Measurements from ENCODE around the gene PRDM16.
A peak's percentile ranks its signal among the peaks of the same experiment; 100 is the strongest.
"Not testable (repeated sequence)": the region's sequence is repeated elsewhere in the genome, so short reads cannot be mapped to it uniquely, and the experiment has no call there.

The PRDM16 gene

GRCh38 chr1:3160647-3161145 is 91.7 kb downstream of the PRDM16 start:
- Histone ChIP-seq H3K36me3 (ENCODE audit: control insufficient read depth in 2 of 2, insufficient read depth in 2 of 2, low read length in 2 of 2) (no peaks in the 10 kb centered on the region), H3K4me3 (ENCODE audit: low read length in 2 of 2) (no peak overlapping the region), H3K27me3 (ENCODE audit: control insufficient read depth in 2 of 2, insufficient read depth in 2 of 2, low read length in 2 of 2) (peaks cover 5 to 6% of the 10 kb centered on the region in 2 donors), H3K27ac (ENCODE audit: low read depth in 2 of 2, low read length in 2 of 2) (no peak overlapping the region), H3K9me3 (ENCODE audit: control insufficient read depth in 2 of 2, low read length in 2 of 2) (no peaks in the 10 kb centered on the region), H3K9ac (ENCODE audit: low read depth in 1 of 2, low read length in 2 of 2) (no peak overlapping the region), H3K4me1 (ENCODE audit: control insufficient read depth in 2 of 2, insufficient read depth in 2 of 2, low read length in 2 of 2) (no peaks in the 10 kb centered on the region)

GRCh38 chr1:3161176-3161840 is 92.3 kb downstream of the PRDM16 start:
- Histone ChIP-seq H3K4me3 (ENCODE audit: low read length in 2 of 2) (no peak overlapping the region), H3K9ac (ENCODE audit: low read depth in 1 of 2, low read length in 2 of 2) (no peak overlapping the region)

GRCh38 chr1:3162322-3162882 is 93.4 kb downstream of the PRDM16 start:
- H3K9ac ChIP-seq (ENCODE audit: low read depth in 1 of 2, low read length in 2 of 2), result no peak overlapping the region
- H3K36me3 ChIP-seq (ENCODE audit: control insufficient read depth in 2 of 2, insufficient read depth in 2 of 2, low read length in 2 of 2), result no peaks in the 10 kb centered on the region
- H3K27ac ChIP-seq (ENCODE audit: low read depth in 2 of 2, low read length in 2 of 2), result no peak overlapping the region
- H3K4me1 ChIP-seq (ENCODE audit: control insufficient read depth in 2 of 2, insufficient read depth in 2 of 2, low read length in 2 of 2), result no peaks in the 10 kb centered on the region
- no peaks in the 10 kb centered on the region for H3K9me3 ChIP-seq (ENCODE audit: control insufficient read depth in 2 of 2, low read length in 2 of 2)
- H3K4me3 ChIP-seq (ENCODE audit: low read length in 2 of 2), result no peak overlapping the region
- H3K27me3 ChIP-seq (ENCODE audit: control insufficient read depth in 2 of 2, insufficient read depth in 2 of 2, low read length in 2 of 2), result peaks cover 5 to 6% of the 10 kb centered on the region in 2 donors

More at GRCh38 chr1:3161176-3161840, 92.3 kb downstream of the PRDM16 start:
- Histone ChIP-seq H3K4me1 (ENCODE audit: control insufficient read depth in 2 of 2, insufficient read depth in 2 of 2, low read length in 2 of 2) (no peaks in the 10 kb centered on the region), H3K9me3 (ENCODE audit: control insufficient read depth in 2 of 2, low read length in 2 of 2) (no peaks in the 10 kb centered on the region), H3K27me3 (ENCODE audit: control insufficient read depth in 2 of 2, insufficient read depth in 2 of 2, low read length in 2 of 2) (peaks cover 5 to 6% of the 10 kb centered on the region in 2 donors), H3K36me3 (ENCODE audit: control insufficient read depth in 2 of 2, insufficient read depth in 2 of 2, low read length in 2 of 2) (no peaks in the 10 kb centered on the region), H3K27ac (ENCODE audit: low read depth in 2 of 2, low read length in 2 of 2) (no peak overlapping the region)

GRCh38 chr1:3163356-3163755 is 94.4 kb downstream of the PRDM16 start:
- no peaks in the 10 kb centered on the region for H3K9me3 ChIP-seq (ENCODE audit: control insufficient read depth in 2 of 2, low read length in 2 of 2)
- H3K36me3 ChIP-seq (ENCODE audit: control insufficient read depth in 2 of 2, insufficient read depth in 2 of 2, low read length in 2 of 2), result no peaks in the 10 kb centered on the region
- no peak overlapping the region for H3K27ac ChIP-seq (ENCODE audit: low read depth in 2 of 2, low read length in 2 of 2)
- H3K4me1 ChIP-seq (ENCODE audit: control insufficient read depth in 2 of 2, insufficient read depth in 2 of 2, low read length in 2 of 2), result no peaks in the 10 kb centered on the region
- no peak overlapping the region for H3K9ac ChIP-seq (ENCODE audit: low read depth in 1 of 2, low read length in 2 of 2)
- H3K4me3 ChIP-seq (ENCODE audit: low read length in 2 of 2), result no peak overlapping the region
- peaks cover 5 to 6% of the 10 kb centered on the region in 2 donors for H3K27me3 ChIP-seq (ENCODE audit: control insufficient read depth in 2 of 2, insufficient read depth in 2 of 2, low read length in 2 of 2)

DNA sequence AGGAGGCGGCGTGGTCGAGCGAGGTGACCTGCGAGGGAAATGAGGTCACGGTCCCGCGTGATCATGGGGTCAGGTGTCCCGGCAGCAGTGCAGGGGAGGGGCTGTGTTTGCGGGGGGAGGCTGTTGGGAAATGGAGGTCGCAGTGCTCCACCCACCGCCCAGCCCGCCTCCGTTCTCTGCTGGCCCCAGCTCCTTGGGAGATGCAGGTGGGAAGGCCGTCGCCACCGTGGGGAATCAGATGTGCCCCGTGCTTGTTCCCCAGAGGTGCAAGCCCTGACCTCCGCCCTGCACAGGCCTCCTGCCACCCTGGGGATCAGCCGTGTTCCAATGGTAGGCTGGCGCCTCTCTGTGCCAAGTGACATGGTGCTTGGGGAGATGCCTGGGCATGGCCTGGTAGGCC is 95.7 kb downstream of the PRDM16 start:
- Histone ChIP-seq H3K4me1 (ENCODE audit: control insufficient read depth in 2 of 2, insufficient read depth in 2 of 2, low read length in 2 of 2) (no peaks in the 10 kb centered on the region), H3K9me3 (ENCODE audit: control insufficient read depth in 2 of 2, low read length in 2 of 2) (no peaks in the 10 kb centered on the region), H3K4me3 (ENCODE audit: low read length in 2 of 2) (no peak overlapping the region), H3K27ac (ENCODE audit: low read depth in 2 of 2, low read length in 2 of 2) (no peak overlapping the region), H3K27me3 (ENCODE audit: control insufficient read depth in 2 of 2, insufficient read depth in 2 of 2, low read length in 2 of 2) (peaks cover 5 to 6% of the 10 kb centered on the region in 2 donors), H3K36me3 (ENCODE audit: control insufficient read depth in 2 of 2, insufficient read depth in 2 of 2, low read length in 2 of 2) (no peaks in the 10 kb centered on the region), H3K9ac (ENCODE audit: low read depth in 1 of 2, low read length in 2 of 2) (no peak overlapping the region)

GRCh38 chr1:3165189-3165588 is 96.2 kb downstream of the PRDM16 start:
- not testable (repeated sequence) for H3K4me3 ChIP-seq (ENCODE audit: low read length in 2 of 2); H3K27me3 ChIP-seq (ENCODE audit: control insufficient read depth in 2 of 2, insufficient read depth in 2 of 2, low read length in 2 of 2); H3K36me3 ChIP-seq (ENCODE audit: control insufficient read depth in 2 of 2, insufficient read depth in 2 of 2, low read length in 2 of 2); H3K27ac ChIP-seq (ENCODE audit: low read depth in 2 of 2, low read length in 2 of 2); H3K9me3 ChIP-seq (ENCODE audit: control insufficient read depth in 2 of 2, low read length in 2 of 2); H3K4me1 ChIP-seq (ENCODE audit: control insufficient read depth in 2 of 2, insufficient read depth in 2 of 2, low read length in 2 of 2); H3K9ac ChIP-seq (ENCODE audit: low read depth in 1 of 2, low read length in 2 of 2)

DNA sequence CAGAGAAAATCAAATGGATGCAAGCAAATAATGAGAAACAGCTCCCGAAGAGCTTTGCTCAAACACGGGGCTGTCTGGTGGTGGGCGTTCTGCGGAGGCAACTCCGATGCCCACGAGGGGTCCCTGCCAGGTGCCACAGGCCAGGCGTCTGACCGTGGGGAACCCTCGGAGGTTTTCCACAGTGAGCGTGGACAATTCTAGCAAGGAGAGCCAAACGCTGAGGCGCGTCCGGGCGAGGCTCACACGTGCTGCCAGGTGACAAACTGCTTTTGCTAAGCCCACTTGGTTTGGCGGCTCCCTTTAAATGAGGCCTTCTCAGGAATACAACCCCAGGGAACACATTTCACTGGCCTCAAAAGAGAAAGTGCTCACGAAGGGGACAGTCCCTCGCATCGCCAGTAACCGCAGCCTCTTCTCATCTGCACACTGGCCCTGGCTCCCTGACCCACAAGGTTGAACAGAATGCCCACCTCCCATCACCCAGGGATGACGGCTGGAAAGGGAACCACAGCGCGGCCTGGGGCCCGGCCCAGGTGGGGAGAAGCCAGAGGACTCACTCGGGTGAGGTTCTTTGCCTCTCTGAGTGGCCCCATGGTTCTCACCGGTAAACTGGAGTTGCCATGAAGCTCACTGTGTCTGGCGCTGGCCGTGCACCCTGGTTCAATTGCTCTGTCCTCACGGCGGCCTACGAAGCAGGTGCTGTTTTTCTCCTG is 97.4 kb downstream of the PRDM16 start:
- Histone ChIP-seq H3K4me1 (ENCODE audit: control insufficient read depth in 2 of 2, insufficient read depth in 2 of 2, low read length in 2 of 2) (peaks cover 6 to 12% of the 10 kb centered on the region in 2 donors), H3K27me3 (ENCODE audit: control insufficient read depth in 2 of 2, insufficient read depth in 2 of 2, low read length in 2 of 2) (no peaks in the 10 kb centered on the region), H3K27ac (ENCODE audit: low read depth in 2 of 2, low read length in 2 of 2) (no peak overlapping the region), H3K9ac (ENCODE audit: low read depth in 1 of 2, low read length in 2 of 2) (no peak overlapping the region), H3K4me3 (ENCODE audit: low read length in 2 of 2) (no peak overlapping the region), H3K36me3 (ENCODE audit: control insufficient read depth in 2 of 2, insufficient read depth in 2 of 2, low read length in 2 of 2) (no peaks in the 10 kb centered on the region), H3K9me3 (ENCODE audit: control insufficient read depth in 2 of 2, low read length in 2 of 2) (no peaks in the 10 kb centered on the region)

- Histone ChIP-seq H3K36me3 (ENCODE audit: control insufficient read depth in 2 of 2, insufficient read depth in 2 of 2, low read length in 2 of 2) (no peaks in the 10 kb centered on the region), H3K4me3 (ENCODE audit: low read length in 2 of 2) (no peak overlapping the region), H3K9me3 (ENCODE audit: control insufficient read depth in 2 of 2, low read length in 2 of 2) (no peaks in the 10 kb centered on the region), H3K27ac (ENCODE audit: low read depth in 2 of 2, low read length in 2 of 2) (no peak overlapping the region), H3K27me3 (ENCODE audit: control insufficient read depth in 2 of 2, insufficient read depth in 2 of 2, low read length in 2 of 2) (no peaks in the 10 kb centered on the region), H3K9ac (ENCODE audit: low read depth in 1 of 2, low read length in 2 of 2) (no peak overlapping the region), H3K4me1 (ENCODE audit: control insufficient read depth in 2 of 2, insufficient read depth in 2 of 2, low read length in 2 of 2) (peaks cover 8 to 15% of the 10 kb centered on the region in 2 donors)
These were observed 98.3 kb downstream of the PRDM16 start for GRCh38 chr1:3167255-3167654.

- no peak overlapping the region for H3K9ac ChIP-seq (ENCODE audit: low read depth in 1 of 2, low read length in 2 of 2)
- H3K36me3 ChIP-seq (ENCODE audit: control insufficient read depth in 2 of 2, insufficient read depth in 2 of 2, low read length in 2 of 2), result no peaks in the 10 kb centered on the region
- no peaks in the 10 kb centered on the region for H3K27me3 ChIP-seq (ENCODE audit: control insufficient read depth in 2 of 2, insufficient read depth in 2 of 2, low read length in 2 of 2)
- peaks cover 8 to 15% of the 10 kb centered on the region in 2 donors for H3K4me1 ChIP-seq (ENCODE audit: control insufficient read depth in 2 of 2, insufficient read depth in 2 of 2, low read length in 2 of 2)
- no peak overlapping the region for H3K27ac ChIP-seq (ENCODE audit: low read depth in 2 of 2, low read length in 2 of 2)
- no peak overlapping the region for H3K4me3 ChIP-seq (ENCODE audit: low read length in 2 of 2)
- H3K9me3 ChIP-seq (ENCODE audit: control insufficient read depth in 2 of 2, low read length in 2 of 2), result no peaks in the 10 kb centered on the region
These were observed 99.7 kb downstream of the PRDM16 start for GRCh38 chr1:3168678-3169077.

- H3K27ac ChIP-seq (ENCODE audit: low read depth in 2 of 2, low read length in 2 of 2), result peak overlapping the region in 1 of 2 donors; percentile 75
- H3K27me3 ChIP-seq (ENCODE audit: control insufficient read depth in 2 of 2, insufficient read depth in 2 of 2, low read length in 2 of 2), result no peaks in the 10 kb centered on the region
- no peak overlapping the region for H3K4me3 ChIP-seq (ENCODE audit: low read length in 2 of 2)
- no peak overlapping the region for H3K9ac ChIP-seq (ENCODE audit: low read depth in 1 of 2, low read length in 2 of 2)
- H3K4me1 ChIP-seq (ENCODE audit: control insufficient read depth in 2 of 2, insufficient read depth in 2 of 2, low read length in 2 of 2), result peaks cover 13 to 15% of the 10 kb centered on the region in 2 donors
- H3K36me3 ChIP-seq (ENCODE audit: control insufficient read depth in 2 of 2, insufficient read depth in 2 of 2, low read length in 2 of 2), result no peaks in the 10 kb centered on the region
- H3K9me3 ChIP-seq (ENCODE audit: control insufficient read depth in 2 of 2, low read length in 2 of 2), result no peaks in the 10 kb centered on the region
These were observed 100.8 kb downstream of the PRDM16 start for GRCh38 chr1:3169665-3170356.

Data from mucosa of rectum (tissue), 2 donors.